ENCODE measurements around the gene PP2D1.
A peak's percentile ranks its signal among the peaks of the same experiment; 100 is the strongest.
"Not testable (repeated sequence)": the region's sequence is repeated elsewhere in the genome, so short reads cannot be mapped to it uniquely, and the experiment has no call there.

PP2D1 gene

DNA sequence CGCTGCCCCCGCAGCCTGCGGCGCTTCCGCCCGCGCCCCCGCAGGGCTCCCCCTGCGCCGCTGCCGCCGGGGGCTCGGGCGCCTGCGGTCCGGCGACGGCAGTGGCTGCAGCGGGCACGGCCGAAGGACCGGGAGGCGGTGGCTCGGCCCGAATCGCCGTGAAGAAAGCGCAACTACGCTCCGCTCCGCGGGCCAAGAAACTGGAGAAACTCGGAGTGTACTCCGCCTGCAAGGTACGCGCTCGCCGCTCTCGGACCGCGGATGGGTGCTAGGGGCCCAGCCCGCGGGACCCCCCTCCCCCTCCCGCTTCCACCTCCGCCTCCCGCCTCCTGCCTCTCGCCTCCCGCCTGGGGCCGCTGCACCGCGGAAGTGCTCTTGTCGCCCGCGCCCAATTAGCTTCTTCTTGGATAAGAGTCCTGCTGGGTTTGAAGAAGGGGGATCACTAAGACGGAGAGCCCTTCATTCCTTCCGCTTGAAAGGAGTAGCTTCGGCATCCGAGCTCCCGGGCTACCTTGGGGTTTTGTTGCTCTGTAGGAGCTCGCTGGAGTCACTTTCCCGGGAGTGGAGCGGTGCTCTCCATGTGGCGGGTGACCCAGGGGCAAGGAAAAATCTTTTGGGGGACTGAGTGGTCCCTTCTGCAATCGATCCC lies 28.6 kb upstream of the PP2D1 start:
- peak; percentile 76 for DNase-seq (ENCODE audit: low read depth)

DNA sequence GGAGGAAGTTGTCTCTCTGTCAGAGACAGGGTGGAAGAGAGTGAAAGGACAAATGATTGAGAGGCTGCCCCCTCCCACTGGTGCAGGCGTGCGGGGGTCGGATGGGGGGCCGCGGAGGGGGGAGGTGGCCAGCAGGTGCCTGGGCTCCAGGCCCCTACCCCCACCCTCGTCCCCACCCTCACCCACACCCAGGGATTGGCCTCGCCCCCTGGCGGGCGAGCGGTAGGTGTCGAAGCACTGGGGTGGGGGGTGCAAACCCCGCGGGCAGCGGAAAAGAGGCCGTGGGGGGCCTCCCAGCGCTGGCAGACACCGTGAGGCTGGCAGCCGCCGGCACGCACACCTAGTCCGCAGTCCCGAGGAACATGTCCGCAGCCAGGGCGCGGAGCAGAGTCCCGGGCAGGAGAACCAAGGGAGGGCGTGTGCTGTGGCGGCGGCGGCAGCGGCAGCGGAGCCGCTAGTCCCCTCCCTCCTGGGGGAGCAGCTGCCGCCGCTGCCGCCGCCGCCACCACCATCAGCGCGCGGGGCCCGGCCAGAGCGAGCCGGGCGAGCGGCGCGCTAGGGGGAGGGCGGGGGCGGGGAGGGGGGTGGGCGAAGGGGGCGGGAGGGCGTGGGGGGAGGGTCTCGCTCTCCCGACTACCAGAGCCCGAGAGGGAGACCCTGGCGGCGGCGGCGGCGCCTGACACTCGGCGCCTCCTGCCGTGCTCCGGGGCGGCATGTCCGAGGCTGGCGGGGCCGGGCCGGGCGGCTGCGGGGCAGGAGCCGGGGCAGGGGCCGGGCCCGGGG lies 27.9 kb upstream of the PP2D1 start, which contains the start of gene KAT2B:
KAT2B (plus strand) TSS at position 682 of the 783 bp plus-strand sequence; CDS start at position 714, 32 bp downstream.
- peak; percentile 68 for DNase-seq (ENCODE audit: low read depth)

DNA sequence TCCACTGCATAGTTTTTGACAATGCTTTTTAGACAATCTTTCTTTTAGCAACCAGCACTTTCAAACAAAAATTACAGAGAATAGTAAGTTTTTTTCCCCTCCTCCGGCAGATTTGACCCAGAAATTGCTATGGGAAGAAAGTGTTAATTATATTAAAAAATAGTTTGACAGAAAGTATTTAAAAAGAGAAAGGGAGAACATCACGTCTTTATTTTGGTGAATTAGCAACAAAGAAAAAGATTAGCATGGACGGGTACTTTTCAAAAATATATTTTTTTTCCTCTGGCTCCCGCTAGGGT lies 27.4 kb upstream of the PP2D1 start:
- DNase-seq (ENCODE audit: low read depth) = no peak

DNA sequence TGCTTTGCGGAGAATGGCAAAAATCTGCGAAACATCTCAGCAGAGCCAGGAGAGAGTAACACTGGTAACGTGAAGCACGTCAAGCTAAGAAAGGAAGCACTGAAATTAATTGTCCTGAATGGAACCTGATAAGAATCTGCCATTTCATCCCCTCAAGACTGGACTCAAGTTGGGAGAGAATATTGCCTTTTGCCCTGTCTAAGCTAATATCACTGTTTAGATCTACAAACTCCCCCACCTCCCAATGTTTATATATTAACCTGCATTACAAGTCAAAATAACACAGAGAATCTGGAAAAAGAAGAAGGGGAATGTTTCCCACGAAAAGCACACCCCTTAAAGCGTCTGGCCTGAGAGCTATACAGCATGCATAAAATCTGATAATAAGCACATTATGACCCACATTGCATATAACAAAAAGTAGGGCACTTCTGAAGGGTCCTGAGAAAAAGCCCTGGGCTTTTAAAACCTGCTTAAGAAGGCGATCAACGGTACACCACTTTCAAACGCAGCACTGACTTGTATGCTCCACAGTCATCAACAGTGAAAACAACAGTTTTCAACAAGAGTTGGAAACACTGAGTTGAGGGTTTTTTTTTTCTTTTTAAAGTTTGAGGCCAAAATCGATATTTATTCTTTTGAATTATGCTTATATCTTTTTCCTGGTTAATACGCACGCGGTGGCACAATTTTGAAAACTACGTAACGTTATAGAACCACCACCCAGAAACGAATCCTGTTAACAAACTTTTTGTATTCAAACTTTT lies 26.8 kb upstream of the PP2D1 start:
- no peak for DNase-seq (ENCODE audit: low read depth)

DNA sequence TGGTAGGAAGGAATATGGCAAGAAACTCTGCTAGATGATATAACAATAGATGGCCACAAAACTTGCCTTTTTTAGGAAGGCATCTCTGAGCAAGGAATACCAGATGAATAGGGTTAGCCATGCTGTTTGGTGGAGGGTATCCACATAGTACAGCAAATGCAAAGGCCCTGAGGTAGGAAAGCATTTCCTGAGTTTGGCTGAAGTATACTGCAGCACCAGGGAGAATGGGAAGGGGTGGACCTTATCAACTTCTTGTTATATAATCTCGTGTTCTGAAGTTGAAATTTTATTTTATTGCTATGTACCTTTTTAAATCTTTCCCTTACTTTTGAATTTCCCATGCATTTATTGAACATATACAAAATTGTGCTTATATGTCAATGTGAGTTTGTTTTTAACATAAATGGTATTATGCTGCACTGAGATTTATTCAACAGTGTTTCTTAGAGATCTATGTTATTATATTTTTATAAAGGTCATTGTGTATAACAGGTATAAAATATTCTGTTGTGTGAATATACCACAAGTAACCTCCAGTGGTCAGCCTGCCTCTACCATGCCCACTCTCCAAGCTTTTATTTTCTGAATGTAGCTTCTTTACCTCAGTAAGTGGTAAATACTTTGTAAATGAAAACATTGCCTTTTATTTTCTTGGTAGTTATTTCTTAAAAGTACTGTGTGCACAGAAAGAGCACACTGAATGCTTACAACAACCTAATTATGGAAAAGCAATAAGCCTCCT lies 25.4 kb upstream of the PP2D1 start:
- no peak for DNase-seq (ENCODE audit: low read depth)

DNA sequence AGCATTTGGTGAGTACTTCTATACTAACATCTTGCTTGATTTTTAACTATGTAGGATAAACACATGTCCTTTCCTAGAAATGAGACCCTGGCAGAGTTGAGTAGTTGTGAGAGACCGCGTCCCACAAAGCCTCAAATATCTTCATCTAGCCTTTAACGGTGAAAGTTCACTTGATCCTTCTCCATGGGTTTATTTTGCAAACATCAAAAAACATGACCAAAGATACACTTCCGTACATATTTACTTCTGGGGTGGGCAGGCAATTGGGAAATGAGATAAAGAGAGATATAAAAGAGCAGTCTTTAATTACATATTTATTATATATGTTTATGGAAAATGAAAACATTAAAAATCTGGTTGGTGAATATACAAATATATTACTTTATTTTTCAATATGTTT lies 23.0 kb upstream of the PP2D1 start:
- no peak for DNase-seq (ENCODE audit: low read depth)

DNA sequence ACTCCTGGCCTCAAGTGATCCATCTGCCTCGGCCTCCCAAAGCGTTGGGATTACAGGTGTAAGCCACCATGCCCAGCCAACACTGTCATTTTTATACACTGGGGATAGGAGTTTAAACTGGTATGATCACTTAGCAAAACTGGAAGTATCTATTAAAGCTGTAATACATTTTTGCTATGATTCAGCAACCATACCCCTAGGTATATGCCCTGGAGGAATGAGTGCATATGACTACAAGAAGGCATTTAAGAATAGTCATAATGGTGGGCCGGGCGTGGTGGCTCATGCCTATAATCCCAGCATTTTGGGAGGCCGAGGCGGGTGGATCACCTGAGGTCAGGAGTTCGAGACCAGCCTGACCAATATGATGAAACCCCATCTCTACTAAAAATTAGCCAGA lies 19.9 kb upstream of the PP2D1 start:
- DNase-seq (ENCODE audit: low read depth) = peak; percentile 8

DNA sequence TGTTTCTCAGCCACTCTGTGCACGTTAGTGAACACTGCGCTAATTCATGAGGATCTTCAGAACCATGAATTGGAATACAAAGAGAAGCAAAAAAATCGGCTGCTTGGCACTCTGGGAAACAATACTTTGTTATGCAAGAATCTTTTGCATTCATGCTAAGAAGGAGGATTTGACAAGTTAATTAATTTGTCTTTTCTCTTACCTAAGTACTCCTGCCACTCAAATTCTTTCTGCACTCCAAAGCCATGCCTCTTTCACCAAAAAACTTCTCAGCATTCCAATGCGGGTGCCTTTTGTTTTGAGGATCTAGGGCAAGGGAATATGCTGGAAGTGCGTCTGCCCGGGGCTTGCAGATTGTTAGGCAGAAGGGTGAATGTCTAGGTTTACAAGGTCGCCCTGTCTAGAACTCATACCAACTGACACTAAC lies 16.9 kb upstream of the PP2D1 start:
- DNase-seq (ENCODE audit: low read depth) = no peak

DNA sequence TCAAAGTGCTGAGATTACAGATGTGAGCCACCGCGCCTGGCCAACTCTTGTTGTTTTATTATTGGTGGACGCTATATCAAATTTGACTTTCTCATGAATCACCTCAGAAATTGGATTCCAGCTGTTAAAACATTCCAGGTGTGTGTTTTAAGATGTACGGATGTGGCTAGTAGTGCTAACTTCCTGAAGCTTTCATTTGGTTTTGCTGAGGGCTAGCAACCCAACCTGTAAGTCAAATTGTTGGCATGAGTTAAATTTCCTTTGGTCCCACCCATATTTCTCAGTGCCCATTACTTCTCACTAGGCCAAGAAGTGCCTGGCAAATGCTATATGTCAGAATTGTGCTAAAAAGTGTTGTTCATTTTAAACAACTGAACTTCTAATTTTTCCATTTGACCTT lies 15.1 kb upstream of the PP2D1 start:
- no peak for DNase-seq (ENCODE audit: low read depth)

DNA sequence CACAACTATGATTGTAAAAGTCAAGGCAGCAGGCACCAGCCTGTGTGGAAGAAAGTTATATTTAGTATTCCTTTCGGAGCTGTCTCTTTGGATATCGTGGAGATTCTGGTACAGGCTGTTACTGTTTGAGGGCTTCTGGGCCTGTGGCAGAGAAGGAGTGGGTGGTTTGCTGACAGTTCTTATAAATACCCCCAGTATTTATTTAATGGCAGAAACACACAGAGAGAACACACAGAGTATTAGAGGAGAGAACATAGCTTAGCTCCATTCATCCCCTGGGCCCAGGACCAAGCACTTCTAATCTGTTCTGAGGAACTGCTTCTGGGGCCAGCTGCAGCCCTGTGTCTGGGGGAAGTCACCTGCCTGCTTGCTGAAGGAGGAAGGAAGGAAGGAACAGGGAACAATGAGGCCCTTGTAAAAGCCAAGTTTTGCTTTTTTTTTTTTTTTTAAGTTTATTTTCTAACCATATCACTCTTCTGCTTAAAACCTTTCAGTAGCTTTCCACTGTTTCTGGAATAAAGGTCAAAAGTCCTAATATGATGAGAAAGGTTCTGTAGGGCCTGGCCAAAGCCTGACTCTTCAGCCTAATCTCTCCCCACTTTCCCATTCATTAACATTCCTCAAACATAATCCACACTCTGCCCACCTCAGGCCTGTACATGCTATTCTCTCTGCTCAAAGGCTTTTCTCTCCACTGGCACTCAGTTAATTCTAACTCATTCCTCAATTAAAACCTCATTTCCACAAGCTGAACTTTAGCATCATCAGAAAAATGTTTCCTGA lies 11.8 kb upstream of the PP2D1 start:
- DNase-seq (ENCODE audit: low read depth) = no peak

DNA sequence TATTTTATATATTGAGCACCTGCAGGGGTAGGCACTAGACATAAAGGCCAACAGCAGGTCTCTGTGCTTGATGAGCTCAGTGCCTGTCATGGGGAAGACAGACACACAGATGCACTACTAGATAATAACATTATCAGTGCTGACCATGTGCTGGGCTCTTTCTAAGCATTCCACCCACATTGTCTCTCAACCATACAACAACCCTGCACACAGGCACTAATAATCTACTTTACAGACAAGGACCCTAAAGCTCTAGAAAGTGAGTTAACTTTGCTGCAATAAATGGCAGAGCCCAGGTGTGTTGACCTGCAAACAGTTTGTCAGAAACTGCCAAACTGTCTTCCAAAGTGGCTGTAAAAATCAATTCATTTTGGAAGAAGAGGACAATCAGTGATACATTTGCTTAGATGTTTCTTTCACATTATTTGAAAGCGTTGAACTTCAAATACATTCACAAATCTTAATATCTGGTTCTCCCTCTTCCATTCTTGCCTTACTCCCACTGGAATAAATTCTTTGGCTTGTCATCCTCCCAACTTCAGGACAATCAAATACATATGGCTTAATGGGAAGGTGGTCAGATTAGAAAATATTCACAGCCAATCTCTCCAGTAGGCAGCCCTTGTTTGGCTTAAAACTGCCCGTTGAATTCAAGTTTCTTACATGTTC lies 11.0 kb upstream of the PP2D1 start:
- no peak for DNase-seq (ENCODE audit: low read depth)

DNA sequence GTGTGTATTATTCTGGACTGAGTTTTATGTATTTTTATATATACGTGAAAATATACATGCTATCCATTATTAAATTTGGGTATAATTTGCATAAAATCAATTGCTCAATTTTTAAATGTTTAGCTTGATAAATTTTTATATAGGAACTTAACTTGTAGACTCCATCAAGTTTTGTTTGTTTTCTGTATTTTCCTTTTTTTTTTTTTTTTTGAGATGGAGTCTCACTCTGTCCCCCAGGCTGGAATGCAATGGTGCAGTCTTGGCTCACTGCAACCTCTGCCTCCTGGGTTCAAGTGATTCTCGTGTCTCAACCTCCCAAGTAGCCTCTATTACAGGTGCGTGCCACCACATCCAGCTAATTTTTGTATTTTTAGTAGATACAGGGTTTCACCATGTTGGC lies 4.0 kb upstream of the PP2D1 start:
- DNase-seq (ENCODE audit: low read depth) = not testable (repeated sequence)

DNA sequence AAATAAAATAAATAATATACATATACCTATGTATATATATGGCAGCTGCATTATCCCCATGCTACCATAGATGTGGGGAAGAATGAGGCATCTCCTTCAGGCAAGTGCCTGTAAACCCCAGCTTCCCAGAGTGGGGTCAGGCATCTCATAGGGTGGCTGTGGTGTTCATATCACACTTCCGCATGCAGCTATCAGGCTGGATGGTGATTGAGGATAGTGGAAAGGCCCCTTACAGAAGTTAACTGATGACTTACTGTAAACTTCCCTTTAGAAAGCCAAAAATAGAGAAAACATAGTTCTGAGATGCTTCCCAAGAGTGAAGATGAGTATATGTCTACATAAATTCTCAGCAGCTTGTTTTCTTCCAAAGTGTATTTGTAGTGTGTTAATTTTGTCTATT lies 3.5 kb upstream of the PP2D1 start:
- no peak for DNase-seq (ENCODE audit: low read depth)

DNA sequence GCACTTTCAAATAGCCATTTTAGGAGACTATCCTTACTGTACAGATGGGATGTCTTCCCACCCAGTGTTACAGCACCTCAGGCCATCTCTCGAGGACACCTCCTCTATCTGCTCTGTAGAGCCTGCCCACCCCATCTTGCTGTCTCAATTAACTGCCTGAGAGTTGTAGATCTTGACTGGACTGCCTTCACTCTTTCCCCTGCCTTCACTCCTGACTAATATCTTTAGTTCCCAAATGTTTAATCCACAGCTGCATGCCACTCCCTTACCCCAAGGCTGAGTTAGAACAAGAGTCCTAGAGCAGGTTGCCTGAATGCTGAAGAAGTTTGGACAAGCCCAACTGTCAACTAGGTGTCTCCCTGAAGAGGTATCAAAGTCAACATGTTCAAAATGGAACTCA lies 1.3 kb upstream of the PP2D1 start:
- no peak for DNase-seq (ENCODE audit: low read depth)

DNA sequence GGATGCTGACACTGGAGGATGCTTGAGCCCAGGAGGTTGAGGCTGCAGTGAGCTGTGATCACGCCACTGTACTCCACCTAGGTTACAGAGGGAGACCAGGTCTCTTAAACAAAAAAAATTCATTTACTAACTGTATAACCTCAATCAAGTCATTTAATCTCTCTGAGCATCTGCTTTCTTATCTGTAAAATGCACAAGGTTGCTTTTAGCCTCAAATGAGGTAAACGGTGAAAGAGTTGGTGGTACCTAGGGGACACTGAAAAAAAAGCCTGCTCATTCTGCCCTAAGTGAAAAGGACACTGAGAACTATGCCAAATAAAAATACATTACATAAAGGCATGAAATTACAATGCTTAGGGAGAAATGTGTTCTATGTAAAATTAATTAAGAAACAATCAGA lies 3.4 kb downstream of the PP2D1 start:
- no peak for DNase-seq (ENCODE audit: low read depth)

DNA sequence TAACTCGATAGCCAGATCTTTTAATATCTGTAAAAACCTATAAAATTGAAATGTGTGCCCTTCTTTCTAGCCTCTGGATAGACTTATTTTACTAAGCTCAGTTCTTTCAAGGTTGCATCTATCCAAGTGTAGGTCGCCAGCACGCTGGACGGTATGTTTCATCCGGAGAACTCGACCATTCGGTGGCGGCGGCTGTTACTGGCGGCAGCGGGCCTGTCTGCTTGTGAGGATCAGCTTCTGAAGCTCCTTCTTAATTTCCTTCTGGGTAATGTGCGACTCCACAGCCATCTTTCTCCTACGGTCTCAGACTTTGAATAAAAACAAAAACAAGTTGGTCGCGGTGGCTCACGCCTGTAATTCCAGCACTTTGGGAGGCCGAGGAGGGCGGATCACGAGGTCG lies 4.1 kb downstream of the PP2D1 start:
- no peak for DNase-seq (ENCODE audit: low read depth)

DNA sequence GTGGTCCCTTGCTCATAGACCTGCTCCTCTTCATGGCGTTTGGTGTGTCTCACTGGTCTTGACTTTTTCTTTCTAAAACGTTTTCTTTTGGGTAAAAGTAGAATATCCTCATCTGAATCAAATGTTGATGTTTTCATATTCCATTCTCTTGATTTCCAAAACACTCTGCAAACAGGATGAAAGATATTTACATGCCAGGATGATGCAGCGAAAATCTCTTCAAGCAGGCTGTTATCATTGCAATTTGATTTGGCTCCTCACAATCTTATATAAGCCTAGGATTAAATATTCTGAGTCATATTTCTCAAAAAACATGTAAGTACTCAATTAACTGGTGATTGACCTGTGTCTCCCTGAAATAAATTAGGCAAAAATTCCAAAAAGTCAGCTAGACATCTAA lies 10.1 kb downstream of the PP2D1 start:
- no peak for DNase-seq (ENCODE audit: low read depth)

DNA sequence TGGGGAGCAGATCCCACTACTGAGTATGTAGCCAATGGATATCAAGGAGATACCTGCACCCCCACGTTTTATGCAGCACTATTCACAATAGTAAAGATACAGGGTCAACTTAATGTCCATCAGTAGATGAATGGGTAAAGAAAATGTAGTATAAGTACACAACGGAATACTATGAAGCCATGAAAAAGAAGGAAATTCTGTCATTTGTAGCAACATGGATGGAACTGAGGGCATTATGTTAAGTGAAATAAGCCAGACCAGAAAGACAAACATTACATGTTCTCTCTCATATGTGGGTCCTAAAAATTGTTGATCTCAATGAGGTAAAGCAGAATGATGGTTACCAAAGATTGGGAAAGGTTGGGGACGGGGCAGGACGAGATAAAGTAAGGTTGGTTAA lies 14.6 kb downstream of the PP2D1 start:
- DNase-seq (ENCODE audit: low read depth) = no peak

DNA sequence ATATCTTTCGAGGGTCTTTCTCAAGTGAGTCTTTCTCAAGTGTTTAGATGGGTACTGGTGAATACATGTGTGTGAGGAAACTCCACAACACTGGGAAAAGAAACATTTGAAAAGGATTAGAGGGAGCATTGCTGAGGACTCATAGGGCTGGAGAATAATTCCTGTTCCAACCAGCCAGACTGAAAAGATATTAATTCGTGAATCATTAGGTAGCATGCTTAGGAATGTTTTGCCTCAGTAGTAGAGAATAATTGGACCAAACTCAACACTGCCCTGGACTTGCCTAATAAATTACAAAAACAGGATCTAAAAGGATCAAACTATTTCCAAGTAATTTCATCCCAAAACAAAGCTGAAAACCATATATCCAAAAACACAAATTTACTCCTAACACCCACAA lies 17.3 kb downstream of the PP2D1 start:
- no peak for DNase-seq (ENCODE audit: low read depth)

DNA sequence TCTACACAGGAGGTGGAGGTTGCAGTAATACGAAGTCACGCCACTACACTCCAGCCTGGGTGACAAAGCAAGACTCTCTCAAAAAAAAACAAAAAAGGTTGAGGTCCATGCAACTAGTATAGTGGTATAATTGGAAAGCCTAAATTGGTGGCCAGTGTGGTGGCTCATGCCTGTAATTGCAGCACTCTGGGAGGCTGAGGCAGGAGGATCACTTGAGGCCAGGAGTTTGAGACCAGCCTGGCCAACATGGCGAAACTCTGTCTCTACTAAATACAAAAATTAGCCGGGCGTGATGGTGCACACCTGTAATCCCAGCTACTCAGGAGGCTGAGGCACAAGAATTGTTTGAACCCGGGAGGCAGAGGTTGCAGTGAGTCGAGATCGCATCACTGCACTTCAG lies 23.2 kb downstream of the PP2D1 start:
- not testable (repeated sequence) for DNase-seq (ENCODE audit: low read depth)

DNA sequence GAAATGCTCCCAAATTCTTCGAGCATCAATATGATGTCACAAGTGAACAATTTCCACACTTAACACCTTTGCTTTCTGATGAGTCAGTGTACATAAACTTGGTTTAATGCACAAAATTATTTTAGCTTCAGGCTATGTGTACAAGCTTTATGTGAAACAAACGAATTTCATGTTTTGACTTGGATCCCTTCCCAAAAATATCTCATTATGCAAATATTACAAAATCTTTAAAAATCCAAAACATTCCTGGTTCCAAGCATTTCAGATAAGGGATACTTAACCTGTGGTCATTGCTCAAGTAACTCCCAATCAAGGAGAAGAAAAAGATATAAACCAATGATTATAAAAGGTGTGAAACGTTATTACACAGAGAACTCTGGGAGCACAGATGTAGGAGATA lies 40.0 kb downstream of the PP2D1 start:
- peak; percentile 59 for DNase-seq (ENCODE audit: low read depth)
